PC-3 (cell line): ENCODE results near the gene PACSIN2. TPM values are rescaled to one million over a fixed set of nuclear protein-coding genes. Genes with fewer than 3 reads are reported as not detected.

Source experiments
- ATAC-seq: fragments of 200-7000 bp; cut with Tn5 transposase; 2 replicates; pipeline ENCODE4 v1.9.1; 2020; ENCODE audit warnings: mild to moderate bottlenecking, moderate library complexity
- BruUV-seq: library from RNA; stranded (reverse); fragments of 400-500 nt; replicated peaks from 2 replicates; lab custom pipeline; 2021; lab: Mats Ljungman, UMichigan
- CTCF ChIA-PET: fragments of 300-600 bp; sonication (Branson Sonifier 250); formaldehyde crosslinking; loops from one replicate; lab custom pipeline; 2022; ENCODE audit warnings: antibody characterized with exemption; lab: Charles Lee
- POLR2A ChIA-PET: fragments of 300-600 bp; sonication (Branson Sonifier 250); formaldehyde crosslinking; loops from one replicate; lab custom pipeline; 2022; ENCODE audit warnings: antibody characterized with exemption; ENCODE audit not compliant: unreplicated experiment; lab: Charles Lee
- DNase-seq: peaks from one replicate; pipeline ENCODE4 v3.0.0-alpha.2; 2015
- H2AFZ ChIP-seq: fragments of 300-600 bp; sonication (generic); 2 replicates; pipeline ENCODE4 v1.6.0; 2016; ENCODE audit warnings: antibody characterized with exemption, low read length
- H3F3A ChIP-seq: fragments of 300-600 bp; sonication (generic); one replicate; pipeline ENCODE4 v1.6.0; 2017; ENCODE audit warnings: antibody characterized with exemption, low read length, control low read depth, mild to moderate bottlenecking; ENCODE audit not compliant: unreplicated experiment
- H3K27ac ChIP-seq: fragments of 300-600 bp; sonication (generic); 2 replicates; pipeline ENCODE4 v1.5.1; 2016; ENCODE audit warnings: mild to moderate bottlenecking, low read length
- H3K27me3 ChIP-seq: fragments of 300-600 bp; sonication (generic); 2 replicates; pipeline ENCODE4 v1.6.1; 2016; ENCODE audit warnings: low read length, mixed read lengths
- H3K36me3 ChIP-seq: fragments of 300-600 bp; sonication (generic); 2 replicates; pipeline ENCODE4 v1.6.1; 2016; ENCODE audit warnings: low read depth, mixed run types, low read length, mixed read lengths
- H3K4me1 ChIP-seq: fragments of 300-600 bp; sonication (generic); 2 replicates; pipeline ENCODE4 v1.5.1; 2016; ENCODE audit warnings: low read length; ENCODE audit not compliant: insufficient read depth
- H3K4me2 ChIP-seq: fragments of 300-600 bp; sonication (generic); 2 replicates; pipeline ENCODE4 v1.6.0; 2016; ENCODE audit warnings: low read length
- H3K4me3 ChIP-seq: fragments of 300-600 bp; sonication (generic); 2 replicates; pipeline ENCODE4 v1.5.1; 2016; ENCODE audit warnings: mild to moderate bottlenecking, low read length, mixed read lengths
- H3K79me2 ChIP-seq: fragments of 300-600 bp; sonication (generic); 2 replicates; pipeline ENCODE4 v1.6.1; 2017; ENCODE audit warnings: low read length, mixed read lengths
- H3K9ac ChIP-seq: fragments of 300-600 bp; sonication (generic); 2 replicates; pipeline ENCODE4 v1.6.0; 2016; ENCODE audit warnings: mild to moderate bottlenecking, low read length
- H3K9me2 ChIP-seq: fragments of 300-600 bp; sonication (generic); replicated peaks from 2 replicates; pipeline ENCODE4 v1.6.1; 2016; ENCODE audit warnings: mixed run types, low read length, mixed read lengths
- H3K9me3 ChIP-seq: fragments of 300-600 bp; sonication (generic); 2 replicates; pipeline ENCODE4 v1.6.1; 2016; ENCODE audit warnings: low read length, mixed read lengths
- H4K20me1 ChIP-seq: fragments of 300-600 bp; sonication (generic); 2 replicates; pipeline ENCODE4 v1.6.1; 2016; ENCODE audit warnings: low read length, mixed read lengths
- CTCF ChIP-seq: fragments of 300-600 bp; sonication (generic); conservative IDR thresholded peaks from 2 replicates; pipeline ENCODE4 v1.5.1; 2017; ENCODE audit warnings: antibody characterized with exemption, low read depth, mild to moderate bottlenecking, low read length
- EZH2 ChIP-seq: fragments of 300-600 bp; sonication (generic); IDR thresholded peaks from one replicate; pipeline ENCODE4 v1.6.1; 2017; ENCODE audit warnings: antibody characterized with exemption, mild to moderate bottlenecking, low read length; ENCODE audit not compliant: unreplicated experiment
- EZH2phosphoT487 ChIP-seq: fragments of 300-600 bp; sonication (generic); IDR thresholded peaks from 2 replicates; pipeline ENCODE4 v1.6.1; 2018; ENCODE audit warnings: mild to moderate bottlenecking, antibody characterized with exemption, low read length, borderline replicate concordance
- intact Hi-C: fragments of 100-400 bp; cut with micrococcal nuclease; formaldehyde crosslinking; loops from 2 replicates; pipeline ENCODE4 v1.9.0; 2023
- total RNA-seq: library from RNA; depleted of rRNA; stranded (reverse); fragments of >200 nt; gene quantifications from 2 replicates; pipeline ENCODE4 v1.2.3, GENCODE V29; 2014

The PACSIN2 gene
- total RNA-seq, 1 experiment from 2014 or later = 25.7 TPM

GRCh38 chr22:42939451-42939881 lies 75.5 kb downstream of the PACSIN2 start:
- no peaks in the 10 kb centered on the region for H4K20me1 ChIP-seq
- H3K9me2 ChIP-seq = no peaks in the 10 kb centered on the region
- H3K36me3 ChIP-seq = no peaks in the 10 kb centered on the region
- H3K9ac ChIP-seq = peak overlapping the region; percentile 85
- ChIA-PET CTCF (interaction anchor here (0.5 kb wide), 1 partner anchor 71 kb away, joined by 9 read pairs; no protein-coding TSS in a partner anchor), POLR2A (no interaction called here)
- H3K9me3 ChIP-seq = no peaks in the 10 kb centered on the region
- intact Hi-C loops = no loop called here
- H3K27me3 ChIP-seq = no peaks in the 10 kb centered on the region
- H3K27ac ChIP-seq = peak overlapping the region; percentile 99
- ATAC-seq (peak; percentile 53), DNase-seq (peak; percentile 40)
- TF ChIP-seq CTCF = no peak
- no peak for TF ChIP-seq EZH2
- no peak for TF ChIP-seq EZH2phosphoT487
- H3K4me3 ChIP-seq = peak overlapping the region; percentile 49
- no peak overlapping the region for H2AFZ ChIP-seq
- H3F3A ChIP-seq = peaks cover 11% of the 10 kb centered on the region
- BruUV-seq = no TSS peak
- H3K4me2 ChIP-seq = peak overlapping the region; percentile 81
- peaks cover 63% of the 10 kb centered on the region for H3K79me2 ChIP-seq
- peaks cover 48% of the 10 kb centered on the region for H3K4me1 ChIP-seq

- Histone ChIP-seq H2AFZ (no peak overlapping the region), H3K36me3 (no peaks in the 10 kb centered on the region), H3K79me2 (peaks cover 58% of the 10 kb centered on the region), H4K20me1 (no peaks in the 10 kb centered on the region), H3K4me1 (peaks cover 53% of the 10 kb centered on the region), H3K9me3 (no peaks in the 10 kb centered on the region), H3K27me3 (no peaks in the 10 kb centered on the region), H3K4me3 (peak overlapping the region; percentile 49; the same call in 1 of the 2 replicates), H3K9me2 (no peaks in the 10 kb centered on the region), H3K9ac (peak overlapping the region; percentile 85), H3K27ac (peak overlapping the region; percentile 99), H3K4me2 (peak overlapping the region; percentile 81), H3F3A (peaks cover 11% of the 10 kb centered on the region)
- ATAC-seq = no peak
- no peak for TF ChIP-seq CTCF
- no peak for TF ChIP-seq EZH2phosphoT487
- no peak for TF ChIP-seq EZH2
- DNase-seq = no peak
- ChIA-PET CTCF (no interaction called here), POLR2A (no interaction called here)
- intact Hi-C loops = no loop called here
- BruUV-seq = TSS peak; percentile 50
These were observed 76.0 kb downstream of the PACSIN2 start for GRCh38 chr22:42938976-42939375.

GRCh38 chr22:42938449-42938848 lies 76.5 kb downstream of the PACSIN2 start:
- Histone ChIP-seq H3K27ac (peak overlapping the region; percentile 99), H3K79me2 (peaks cover 54% of the 10 kb centered on the region), H3K27me3 (no peaks in the 10 kb centered on the region), H3K9me2 (no peaks in the 10 kb centered on the region), H3K4me2 (peak overlapping the region; percentile 81; the same call in 1 of the 2 replicates), H4K20me1 (no peaks in the 10 kb centered on the region), H2AFZ (no peak overlapping the region), H3K4me1 (peaks cover 57% of the 10 kb centered on the region), H3K4me3 (no peak overlapping the region), H3K9ac (peak overlapping the region; percentile 85; the same call in 1 of the 2 replicates), H3K36me3 (no peaks in the 10 kb centered on the region), H3K9me3 (no peaks in the 10 kb centered on the region), H3F3A (peaks cover 11% of the 10 kb centered on the region)
- intact Hi-C loops = no loop called here
- BruUV-seq = no TSS peak
- POLR2A ChIA-PET = no interaction called here
- CTCF ChIA-PET = no interaction called here
- TF ChIP-seq EZH2 = no peak
- no peak for TF ChIP-seq EZH2phosphoT487
- TF ChIP-seq CTCF = no peak
- DNase-seq = no peak
- ATAC-seq = no peak
